Measurements from ENCODE around the gene SLC46A3.
A peak's percentile ranks its signal among the peaks of the same experiment; 100 is the strongest.

Gene SLC46A3

GRCh38 chr13:28750187-28751045, 31.6 kb upstream of the SLC46A3 start:
- TF ChIP-seq GABPA (IDR thresholded peaks at IDR 0.05; ENCODE audit: low read depth) = no peak
- no peak for TF ChIP-seq POLR2AphosphoS5 (IDR thresholded peaks at IDR 0.05; ENCODE audit: low read depth)
- TF ChIP-seq, protein P1, sequence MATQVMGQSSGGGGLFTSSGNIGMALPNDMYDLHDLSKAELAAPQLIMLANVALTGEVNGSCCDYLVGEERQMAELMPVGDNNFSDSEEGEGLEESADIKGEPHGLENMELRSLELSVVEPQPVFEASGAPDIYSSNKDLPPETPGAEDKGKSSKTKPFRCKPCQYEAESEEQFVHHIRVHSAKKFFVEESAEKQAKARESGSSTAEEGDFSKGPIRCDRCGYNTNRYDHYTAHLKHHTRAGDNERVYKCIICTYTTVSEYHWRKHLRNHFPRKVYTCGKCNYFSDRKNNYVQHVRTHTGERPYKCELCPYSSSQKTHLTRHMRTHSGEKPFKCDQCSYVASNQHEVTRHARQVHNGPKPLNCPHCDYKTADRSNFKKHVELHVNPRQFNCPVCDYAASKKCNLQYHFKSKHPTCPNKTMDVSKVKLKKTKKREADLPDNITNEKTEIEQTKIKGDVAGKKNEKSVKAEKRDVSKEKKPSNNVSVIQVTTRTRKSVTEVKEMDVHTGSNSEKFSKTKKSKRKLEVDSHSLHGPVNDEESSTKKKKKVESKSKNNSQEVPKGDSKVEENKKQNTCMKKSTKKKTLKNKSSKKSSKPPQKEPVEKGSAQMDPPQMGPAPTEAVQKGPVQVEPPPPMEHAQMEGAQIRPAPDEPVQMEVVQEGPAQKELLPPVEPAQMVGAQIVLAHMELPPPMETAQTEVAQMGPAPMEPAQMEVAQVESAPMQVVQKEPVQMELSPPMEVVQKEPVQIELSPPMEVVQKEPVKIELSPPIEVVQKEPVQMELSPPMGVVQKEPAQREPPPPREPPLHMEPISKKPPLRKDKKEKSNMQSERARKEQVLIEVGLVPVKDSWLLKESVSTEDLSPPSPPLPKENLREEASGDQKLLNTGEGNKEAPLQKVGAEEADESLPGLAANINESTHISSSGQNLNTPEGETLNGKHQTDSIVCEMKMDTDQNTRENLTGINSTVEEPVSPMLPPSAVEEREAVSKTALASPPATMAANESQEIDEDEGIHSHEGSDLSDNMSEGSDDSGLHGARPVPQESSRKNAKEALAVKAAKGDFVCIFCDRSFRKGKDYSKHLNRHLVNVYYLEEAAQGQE (IDR thresholded peaks at IDR 0.05; ENCODE audit: insufficient replicate concordance, low read depth) = no peak
- no peak for TF ChIP-seq SPI1 (IDR thresholded peaks at IDR 0.05; ENCODE audit: borderline replicate concordance, low read depth)
- no peak for TF ChIP-seq CTCF (IDR thresholded peaks at IDR 0.05; ENCODE audit: insufficient read depth, low read length)
- Histone ChIP-seq H3K27me3 (ENCODE audit: insufficient read depth, poor library complexity, severe bottlenecking) (no peaks in the 10 kb centered on the region), H3K4me3 (replicated peaks; ENCODE audit: insufficient read depth, low read length) (no peak overlapping the region), H3K27ac (replicated peaks) (no peak overlapping the region)
- DNase-seq (ENCODE audit: low read depth in 1 of 2, low spot score in 1 of 2) = no peak

- TF ChIP-seq SPI1 (IDR thresholded peaks at IDR 0.05; ENCODE audit: borderline replicate concordance, low read depth) = no peak
- no peak for DNase-seq (ENCODE audit: low read depth in 1 of 2, low spot score in 1 of 2)
- Histone ChIP-seq H3K27me3 (ENCODE audit: insufficient read depth, poor library complexity, severe bottlenecking) (no peaks in the 10 kb centered on the region), H3K27ac (replicated peaks) (no peak overlapping the region), H3K4me3 (replicated peaks; ENCODE audit: insufficient read depth, low read length) (no peak overlapping the region)
These were observed 29.1 kb upstream of the SLC46A3 start for GRCh38 chr13:28747851-28748250.

DNA sequence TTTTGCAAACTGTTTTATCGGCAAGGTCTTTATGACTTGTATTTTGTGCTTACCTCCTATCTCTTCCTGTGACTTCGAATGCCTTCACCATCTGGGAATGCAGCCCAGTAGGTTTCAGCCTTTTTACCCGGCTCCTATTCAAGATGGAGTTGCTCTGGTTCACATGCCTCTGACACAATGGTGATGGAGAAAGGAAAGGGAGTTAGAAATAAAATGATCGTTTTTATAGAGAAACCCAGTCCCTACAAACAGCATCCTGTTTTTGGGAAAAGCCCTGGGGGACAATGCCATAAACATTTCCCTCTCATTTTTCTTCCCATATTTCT, 27.5 kb upstream of the SLC46A3 start:
- DNase-seq (ENCODE audit: low read depth in 1 of 2, low spot score in 1 of 2) = no peak
- H3K27ac ChIP-seq (replicated peaks) = no peak overlapping the region

DNA sequence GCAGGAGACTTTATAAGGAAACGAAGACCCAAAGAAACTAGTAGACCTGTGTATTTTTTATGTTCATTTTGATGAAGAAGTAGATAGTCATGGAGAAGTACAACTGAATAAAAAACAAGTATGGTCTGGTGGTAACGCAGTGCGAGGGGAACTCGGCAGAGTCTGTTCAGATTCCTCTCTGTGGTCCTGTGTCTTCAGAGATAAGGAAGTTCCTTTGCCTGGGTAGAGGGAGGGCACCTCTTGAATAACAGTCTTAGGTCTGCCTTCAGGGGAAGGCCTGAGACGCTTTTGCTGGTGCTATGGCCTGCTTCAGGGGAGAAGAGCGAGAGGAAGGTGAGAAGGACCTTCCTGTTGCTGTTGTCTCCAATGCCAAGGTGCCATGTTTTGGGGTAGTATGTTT, 25.9 kb upstream of the SLC46A3 start:
- Histone ChIP-seq H3K27ac (replicated peaks) (no peak overlapping the region), H3K27me3 (ENCODE audit: insufficient read depth, poor library complexity, severe bottlenecking) (no peaks in the 10 kb centered on the region), H3K4me3 (replicated peaks; ENCODE audit: insufficient read depth, low read length) (no peak overlapping the region)
- TF ChIP-seq GABPA (IDR thresholded peaks at IDR 0.05; ENCODE audit: low read depth) (no peak), SPI1 (IDR thresholded peaks at IDR 0.05; ENCODE audit: borderline replicate concordance, low read depth) (peak; percentile 13; the same call in 1 of the 2 replicates)
- peak in 1 of 2 experiments; percentile 50 for DNase-seq (ENCODE audit: low read depth in 1 of 2, low spot score in 1 of 2)

More for the DNA sequence above, 27.5 kb upstream of the SLC46A3 start:
- TF ChIP-seq, protein P1 (IDR thresholded peaks at IDR 0.05; ENCODE audit: insufficient replicate concordance, low read depth) = no peak
- TF ChIP-seq POLR2AphosphoS5 (IDR thresholded peaks at IDR 0.05; ENCODE audit: low read depth) (no peak), SPI1 (IDR thresholded peaks at IDR 0.05; ENCODE audit: borderline replicate concordance, low read depth) (no peak)
- Histone ChIP-seq H3K27me3 (ENCODE audit: insufficient read depth, poor library complexity, severe bottlenecking) (no peaks in the 10 kb centered on the region), H3K4me3 (replicated peaks; ENCODE audit: insufficient read depth, low read length) (no peak overlapping the region)

DNA sequence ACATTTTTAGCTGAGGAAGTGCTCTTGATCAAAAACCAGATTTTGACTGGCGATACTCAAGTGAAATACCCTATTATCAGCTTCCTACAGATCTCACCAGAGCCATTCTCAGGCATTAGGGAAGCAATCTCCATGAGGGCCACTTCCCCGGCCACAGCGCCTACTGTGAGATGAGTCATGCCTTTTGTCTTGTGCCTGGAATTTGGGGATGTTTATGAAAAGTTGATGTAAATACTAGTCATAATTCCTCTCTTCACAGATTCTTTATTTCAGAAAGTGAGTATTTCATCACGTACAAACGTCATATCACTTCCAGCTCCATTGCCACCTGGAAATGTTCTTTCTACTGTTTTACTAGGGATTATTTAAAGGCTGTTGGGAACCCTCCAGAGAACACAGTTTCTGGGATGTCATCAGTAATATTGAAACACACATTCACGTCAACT, 25.3 kb upstream of the SLC46A3 start:
- Histone ChIP-seq H3K27me3 (ENCODE audit: insufficient read depth, poor library complexity, severe bottlenecking) (no peaks in the 10 kb centered on the region), H3K4me3 (replicated peaks; ENCODE audit: insufficient read depth, low read length) (no peak overlapping the region), H3K27ac (replicated peaks) (no peak overlapping the region)
- TF ChIP-seq SPI1 (IDR thresholded peaks at IDR 0.05; ENCODE audit: borderline replicate concordance, low read depth) (no peak), POLR2AphosphoS5 (IDR thresholded peaks at IDR 0.05; ENCODE audit: low read depth) (no peak), CTCF (IDR thresholded peaks at IDR 0.05; ENCODE audit: insufficient read depth, low read length) (no peak), GABPA (IDR thresholded peaks at IDR 0.05; ENCODE audit: low read depth) (no peak)
- TF ChIP-seq, protein P1 (IDR thresholded peaks at IDR 0.05; ENCODE audit: insufficient replicate concordance, low read depth) = no peak
- DNase-seq (ENCODE audit: low read depth in 1 of 2, low spot score in 1 of 2) = no peak

All from HL-60 (cell line).